Endothelial cell of umbilical vein (primary cell): ENCODE measurements around the gene STRN. TPM values are rescaled to one million over a fixed set of nuclear protein-coding genes. Genes with fewer than 3 reads are reported as not detected.

Experiments used
- BruUV-seq: library from RNA; stranded (reverse); fragments of 400-500 nt; replicated peaks from 2 replicates; lab custom pipeline; 2021; lab: Mats Ljungman, UMichigan
- CTCF ChIA-PET: fragments of 300-600, 350-600 bp; sonication (Branson Sonifier 250); formaldehyde crosslinking; loops from one replicate; lab custom pipeline; 2021; ENCODE audit warnings: antibody characterized with exemption, inconsistent platforms; lab: Charles Lee
- POLR2A ChIA-PET: fragments of 300-600, 350-600 bp; sonication (Branson Sonifier 250); formaldehyde crosslinking; loops from one replicate; lab custom pipeline; 2021; ENCODE audit warnings: antibody characterized with exemption, inconsistent platforms; lab: Charles Lee
- DNase-seq: peaks from one replicate; pipeline ENCODE4 v3.0.0-alpha.2; 2011; ENCODE audit warnings: low read depth, low spot score
- FAIRE-seq: peaks from 2 replicates; lab custom pipeline; 2011; peaks lifted over from hg19 to GRCh38; lab: Jason Lieb, UNC
- H2AFZ ChIP-seq: 2 replicates; pipeline ENCODE4 v1.6.0; 2012; ENCODE audit warnings: low read depth, low read length, control low read depth, inconsistent platforms
- H3K27ac ChIP-seq: 2 replicates; pipeline ENCODE4 v1.5.1; 2011; ENCODE audit warnings: low read depth, mild to moderate bottlenecking, control low read depth, low read length, moderate library complexity; ENCODE audit not compliant: insufficient read depth
- H3K27me3 ChIP-seq, 2 experiments: 2 replicates each; pipeline versions ENCODE4 v1.6.0 to v1.6.1; 2011; ENCODE audit warnings: low read length in 2 of 2, mixed read lengths in 1 of 2; ENCODE audit not compliant: control insufficient read depth in 2 of 2, insufficient read depth in 2 of 2
- H3K36me3 ChIP-seq, 2 experiments: 2 replicates in 1 of 2; 3 replicates in 1 of 2; pipeline ENCODE4 v1.5.1; 2011; ENCODE audit warnings: low read length in 2 of 2, mild to moderate bottlenecking in 1 of 2, moderate library complexity in 1 of 2; ENCODE audit not compliant: control insufficient read depth in 2 of 2, insufficient read depth in 2 of 2; ENCODE audit errors: extremely low read depth in 1 of 2
- H3K4me1 ChIP-seq: 3 replicates; pipeline ENCODE4 v1.5.1; 2011; ENCODE audit warnings: mild to moderate bottlenecking, low read length; ENCODE audit not compliant: control insufficient read depth, insufficient read depth; ENCODE audit errors: extremely low read depth
- H3K4me2 ChIP-seq: 2 replicates; pipeline ENCODE4 v1.6.1; 2011; ENCODE audit warnings: low read length, control low read depth, mixed read lengths; ENCODE audit not compliant: insufficient read depth
- H3K4me3 ChIP-seq, 3 experiments: fragments of 200-600 bp in 1 of 3; sonication (generic), shearing (Covaris generic) in 1 of 3; replicated peaks in 1 of 3; 2 replicates each; pipeline ENCODE4 v1.5.1; 2011 to 2016; ENCODE audit warnings: control low read depth in 3 of 3, low read length in 3 of 3, mild to moderate bottlenecking in 2 of 3, inconsistent platforms in 1 of 3, low read depth in 1 of 3, moderate library complexity in 1 of 3; ENCODE audit not compliant: insufficient read depth in 1 of 3
- H3K79me2 ChIP-seq: 2 replicates; pipeline ENCODE4 v1.6.0; 2012; ENCODE audit warnings: low read length, inconsistent platforms; ENCODE audit not compliant: control insufficient read depth, insufficient read depth
- H3K9ac ChIP-seq: replicated peaks from 2 replicates; pipeline ENCODE3; 2011; ENCODE audit warnings: low read length, control low read depth; ENCODE audit not compliant: insufficient read depth; ENCODE audit errors: extremely low read depth
- H3K9me1 ChIP-seq: replicated peaks from 3 replicates; pipeline ENCODE4 v1.6.0; 2011; ENCODE audit warnings: mild to moderate bottlenecking, low read length; ENCODE audit not compliant: control insufficient read depth, insufficient read depth; ENCODE audit errors: extremely low read depth
- H3K9me3 ChIP-seq: replicated peaks from 2 replicates; pipeline ENCODE4 v1.5.1; 2012; ENCODE audit warnings: low read length, inconsistent platforms; ENCODE audit not compliant: control insufficient read depth, insufficient read depth
- H4K20me1 ChIP-seq: replicated peaks from 2 replicates; pipeline ENCODE3; 2011; ENCODE audit warnings: mild to moderate bottlenecking, low read length; ENCODE audit not compliant: control insufficient read depth, insufficient read depth; ENCODE audit errors: extremely low read depth
- CTCF ChIP-seq, 2 donors: IDR thresholded peaks; 1 replicate in 1 of 2; 2 replicates in 1 of 2; pipeline ENCODE4 v1.5.1; 2011; ENCODE audit warnings: low read length in 2 of 2, mild to moderate bottlenecking in 2 of 2, moderate library complexity in 2 of 2, control low read depth in 1 of 2, inconsistent platforms in 1 of 2, low read depth in 1 of 2; ENCODE audit not compliant: insufficient read depth in 1 of 2; ENCODE audit errors: extremely low read depth in 1 of 2
- EZH2 ChIP-seq: IDR thresholded peaks from 2 replicates; pipeline ENCODE4 v1.6.1; 2012; ENCODE audit warnings: borderline replicate concordance, low read depth, mild to moderate bottlenecking, moderate library complexity, low read length, inconsistent platforms; ENCODE audit not compliant: severe bottlenecking
- FOS ChIP-seq: IDR thresholded peaks from 2 replicates; pipeline ENCODE4 v1.6.1; 2011; ENCODE audit warnings: mild to moderate bottlenecking, low read length, moderate library complexity, borderline replicate concordance; ENCODE audit not compliant: insufficient read depth
- GATA2 ChIP-seq: IDR thresholded peaks from 2 replicates; pipeline ENCODE4 v1.7.0; 2011; ENCODE audit warnings: low read depth, mild to moderate bottlenecking, moderate library complexity, mixed read lengths, low read length; ENCODE audit not compliant: insufficient read length, insufficient read depth
- JUN ChIP-seq: IDR thresholded peaks from 2 replicates; pipeline ENCODE4 v1.6.1; 2011; ENCODE audit warnings: borderline replicate concordance, low read depth; ENCODE audit not compliant: insufficient read length, insufficient read depth
- MAX ChIP-seq: IDR thresholded peaks from 2 replicates; pipeline ENCODE4 v1.6.1; 2011; ENCODE audit not compliant: insufficient read depth, insufficient read length
- MYC ChIP-seq: IDR thresholded peaks from one replicate; pipeline ENCODE4 v1.6.1; 2011; ENCODE audit warnings: mild to moderate bottlenecking, low read depth, low read length
- POLR2A ChIP-seq: IDR thresholded peaks from 2 replicates; pipeline ENCODE4 v1.6.1; 2012; ENCODE audit warnings: low read depth, mild to moderate bottlenecking, control low read depth, low read length
- POLR2AphosphoS5 ChIP-seq: IDR thresholded peaks from 2 replicates; pipeline ENCODE4 v1.6.1; 2012; ENCODE audit warnings: low read depth, mild to moderate bottlenecking, control low read depth, low read length, moderate library complexity; ENCODE audit not compliant: insufficient read depth
- dilution Hi-C: fragments of 300-500 bp; cut with MboI; formaldehyde crosslinking; loops from one replicate; pipeline ENCODE4 v1.15.0; 2019; ENCODE audit warnings: low sequenced_read_pairs; ENCODE audit not compliant: extremely low pct_ligation_motif_present
- intact Hi-C: fragments of 100-400 bp; cut with micrococcal nuclease; formaldehyde crosslinking; loops from one replicate; pipeline ENCODE4 v1.10.0; 2022
- polyA plus RNA-seq, 4 experiments: library from polyadenylated mRNA; depleted of rRNA in 3 of 4; stranded (reverse) in 3 of 4; unstranded in 1 of 4; fragments of >200 nt; gene quantifications; 2 replicates each; pipeline versions ENCODE4 v1.2.1 to v1.2.3, GENCODE V29; 2011 to 2012; ENCODE audit warnings: missing spikeins in 1 of 4
- total RNA-seq: library from RNA; stranded (reverse); gene quantifications from 2 replicates; pipeline ENCODE4 v1.2.3, GENCODE V29; 2021

STRN gene
- total and polyA plus RNA-seq, 2 donors (not counting 3 experiments of a cell fraction or from before 2014, with no cell fraction given) = 6.7 to 33.4 TPM

- TF ChIP-seq MAX (no peak), POLR2A (no peak), EZH2 (no peak), MYC (no peak), GATA2 (no peak), POLR2AphosphoS5 (no peak), CTCF (IDR thresholded peaks at IDR 0.05; ENCODE audit: extremely low read depth in 1 of 2, insufficient read depth in 1 of 2, low read depth in 1 of 2, low read length in 2 of 2) (no peak), FOS (no peak), JUN (no peak)
- Histone ChIP-seq H3K9me3 (no peaks in the 10 kb centered on the region), H3K36me3 (peaks cover 3 to 6% of the 10 kb centered on the region in 2 experiments), H3K79me2 (no peaks in the 10 kb centered on the region), H2AFZ (no peak overlapping the region), H3K9me1 (no peaks in the 10 kb centered on the region), H3K4me3 (no peak overlapping the region), H4K20me1 (no peaks in the 10 kb centered on the region), H3K9ac (no peak overlapping the region), H3K4me2 (no peak overlapping the region), H3K27ac (no peak overlapping the region), H3K4me1 (no peaks in the 10 kb centered on the region), H3K27me3 (no peaks in the 10 kb centered on the region)
- ChIA-PET CTCF (interaction anchor here (1.6 kb wide), 1 partner anchor 37 kb away, joined by 4 read pairs; no protein-coding TSS in a partner anchor), POLR2A (no interaction called here)
- intact Hi-C loops = no loop called here
- dilution Hi-C loops = no loop called here
- DNase-seq = no peak
- no TSS peak for BruUV-seq
- FAIRE-seq = no peak
These were observed 83.8 kb downstream of the STRN start for GRCh38 chr2:36882532-36882931.
